ENCODE data around the gene EDNRA. TPM values are rescaled to one million over a fixed set of nuclear protein-coding genes. Genes with fewer than 3 reads are reported as not detected.

The EDNRA gene
- total and polyA plus RNA-seq, 2 donors (not counting 3 experiments of a cell fraction or from before 2014, with no cell fraction given), result 0.01 TPM; not detected in 1

DNA sequence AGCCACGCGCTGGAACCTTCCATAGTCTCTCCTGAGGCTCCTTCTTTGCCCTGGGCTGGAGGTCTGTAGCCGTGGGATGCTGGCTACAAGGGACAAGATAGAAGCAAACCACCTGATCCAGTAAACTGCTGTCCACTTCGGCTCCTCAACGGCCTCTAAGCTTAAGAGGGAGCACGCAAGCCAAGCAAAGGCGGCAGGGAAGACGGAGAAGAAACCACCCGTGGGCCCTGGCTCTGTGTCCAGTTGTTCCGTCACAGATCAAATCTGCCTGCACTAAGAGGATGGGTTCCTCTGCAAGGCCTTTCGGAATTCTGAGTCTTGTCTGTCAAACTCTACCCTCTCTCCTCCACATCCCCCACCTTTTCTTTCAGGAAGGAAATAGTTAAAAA is 401 bp upstream of the EDNRA start:
- H3K36me3 ChIP-seq (ENCODE audit: control insufficient read depth in 2 of 2, extremely low read depth in 1 of 2, insufficient read depth in 2 of 2, low read length in 2 of 2), result no peaks in the 10 kb centered on the region
- H3K27me3 ChIP-seq (ENCODE audit: control insufficient read depth in 2 of 2, insufficient read depth in 2 of 2, low read length in 2 of 2), result peaks cover 23 to 29% of the 10 kb centered on the region in 2 experiments
- H3K9me3 ChIP-seq (replicated peaks; ENCODE audit: control insufficient read depth, insufficient read depth, low read length), result no peaks in the 10 kb centered on the region
- H2AFZ ChIP-seq (ENCODE audit: low read depth, low read length), result peak overlapping the region; percentile 67
- no peaks in the 10 kb centered on the region for H3K9me1 ChIP-seq (replicated peaks; ENCODE audit: control insufficient read depth, extremely low read depth, insufficient read depth, low read length)
- DNase-seq (ENCODE audit: low read depth, low spot score) (no peak), FAIRE-seq (no peak)
- no peak overlapping the region for H3K4me3 ChIP-seq (replicated peaks in 1 of 3; ENCODE audit: insufficient read depth in 1 of 3, low read depth in 1 of 3, low read length in 3 of 3)
- TF ChIP-seq, protein P1, sequence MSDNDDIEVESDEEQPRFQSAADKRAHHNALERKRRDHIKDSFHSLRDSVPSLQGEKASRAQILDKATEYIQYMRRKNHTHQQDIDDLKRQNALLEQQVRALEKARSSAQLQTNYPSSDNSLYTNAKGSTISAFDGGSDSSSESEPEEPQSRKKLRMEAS (IDR thresholded peaks at IDR 0.05; ENCODE audit: insufficient read depth, insufficient read length), result no peak
- TF ChIP-seq POLR2AphosphoS5 (IDR thresholded peaks at IDR 0.05; ENCODE audit: insufficient read depth, low read depth, low read length), result no peak
- no peak for TF ChIP-seq POLR2A (IDR thresholded peaks at IDR 0.05; ENCODE audit: low read depth, low read length)
- TF ChIP-seq EZH2 (IDR thresholded peaks at IDR 0.05; ENCODE audit: borderline replicate concordance, low read depth, low read length, severe bottlenecking), result no peak
- TF ChIP-seq, protein P2, sequence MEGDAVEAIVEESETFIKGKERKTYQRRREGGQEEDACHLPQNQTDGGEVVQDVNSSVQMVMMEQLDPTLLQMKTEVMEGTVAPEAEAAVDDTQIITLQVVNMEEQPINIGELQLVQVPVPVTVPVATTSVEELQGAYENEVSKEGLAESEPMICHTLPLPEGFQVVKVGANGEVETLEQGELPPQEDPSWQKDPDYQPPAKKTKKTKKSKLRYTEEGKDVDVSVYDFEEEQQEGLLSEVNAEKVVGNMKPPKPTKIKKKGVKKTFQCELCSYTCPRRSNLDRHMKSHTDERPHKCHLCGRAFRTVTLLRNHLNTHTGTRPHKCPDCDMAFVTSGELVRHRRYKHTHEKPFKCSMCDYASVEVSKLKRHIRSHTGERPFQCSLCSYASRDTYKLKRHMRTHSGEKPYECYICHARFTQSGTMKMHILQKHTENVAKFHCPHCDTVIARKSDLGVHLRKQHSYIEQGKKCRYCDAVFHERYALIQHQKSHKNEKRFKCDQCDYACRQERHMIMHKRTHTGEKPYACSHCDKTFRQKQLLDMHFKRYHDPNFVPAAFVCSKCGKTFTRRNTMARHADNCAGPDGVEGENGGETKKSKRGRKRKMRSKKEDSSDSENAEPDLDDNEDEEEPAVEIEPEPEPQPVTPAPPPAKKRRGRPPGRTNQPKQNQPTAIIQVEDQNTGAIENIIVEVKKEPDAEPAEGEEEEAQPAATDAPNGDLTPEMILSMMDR (IDR thresholded peaks at IDR 0.05; ENCODE audit: extremely low read depth in 1 of 2, insufficient read depth in 1 of 2, low read depth in 1 of 2, low read length in 2 of 2), result no peak
- TF ChIP-seq JUN (IDR thresholded peaks at IDR 0.05; ENCODE audit: borderline replicate concordance, insufficient read depth, insufficient read length, low read depth), result no peak
- TF ChIP-seq FOS (IDR thresholded peaks at IDR 0.05; ENCODE audit: borderline replicate concordance, insufficient read depth, low read length), result no peak
- TF ChIP-seq GATA2 (IDR thresholded peaks at IDR 0.05; ENCODE audit: insufficient read depth, insufficient read length, low read depth, low read length), result no peak
- no peak for TF ChIP-seq MYC (IDR thresholded peaks at IDR 0.05; ENCODE audit: low read depth, low read length)
- H3K79me2 ChIP-seq (ENCODE audit: control insufficient read depth, insufficient read depth, low read length), result no peaks in the 10 kb centered on the region
- ChIA-PET CTCF (no interaction called here), POLR2A (no interaction called here)
- no peaks in the 10 kb centered on the region for H3K4me1 ChIP-seq (ENCODE audit: control insufficient read depth, extremely low read depth, insufficient read depth, low read length)
- peak overlapping the region; percentile 50 for H3K4me2 ChIP-seq (ENCODE audit: insufficient read depth, low read length)
- no peaks in the 10 kb centered on the region for H4K20me1 ChIP-seq (replicated peaks; ENCODE audit: control insufficient read depth, extremely low read depth, insufficient read depth, low read length)
- BruUV-seq (replicated peaks), result no TSS peak
- no peak overlapping the region for H3K9ac ChIP-seq (replicated peaks; ENCODE audit: extremely low read depth, insufficient read depth, low read length)
- intact Hi-C loops (cut with micrococcal nuclease) (no loop called here), dilution Hi-C loops (cut with MboI; ENCODE audit: extremely low pct_ligation_motif_present, low sequenced_read_pairs) (no loop called here)
- H3K27ac ChIP-seq (ENCODE audit: insufficient read depth, low read depth, low read length), result no peak overlapping the region
